ENCODE results near the gene TTC39B.
"Not testable (repeated sequence)": the region's sequence is repeated elsewhere in the genome, so short reads cannot be mapped to it uniquely, and the experiment has no call there.

TTC39B gene

GRCh38 chr9:15306757-15307522 lies at the start of gene TTC39B:
TTC39B (minus strand) TSS chr9:15307216; CDS start chr9:15307125, 91 bp downstream.
- DNase-seq (ENCODE audit: low read depth) = peak; percentile 40

DNA sequence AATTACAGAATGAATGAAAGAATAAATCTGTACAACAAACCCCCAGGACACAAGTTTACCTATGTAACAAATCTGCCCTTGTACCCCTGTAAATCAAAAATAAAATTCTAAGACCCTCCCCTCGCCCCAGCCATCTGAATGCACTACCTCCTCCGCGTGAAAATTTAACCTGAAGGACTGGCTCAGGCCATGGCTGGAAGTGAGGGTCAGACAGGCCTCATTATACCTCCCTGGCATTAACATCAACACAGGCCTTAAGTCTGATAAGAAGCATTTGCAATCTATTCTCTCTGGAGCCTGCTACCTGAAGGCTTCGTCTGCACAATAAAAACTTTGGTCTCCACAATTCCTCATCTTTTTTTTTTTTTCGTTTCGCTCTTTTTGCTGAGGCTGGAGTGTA lies 48.7 kb upstream of the TTC39B start:
- DNase-seq (ENCODE audit: low read depth) = no peak

GRCh38 chr9:15354713-15355112 lies 47.7 kb upstream of the TTC39B start:
- DNase-seq (ENCODE audit: low read depth) = no peak

DNA sequence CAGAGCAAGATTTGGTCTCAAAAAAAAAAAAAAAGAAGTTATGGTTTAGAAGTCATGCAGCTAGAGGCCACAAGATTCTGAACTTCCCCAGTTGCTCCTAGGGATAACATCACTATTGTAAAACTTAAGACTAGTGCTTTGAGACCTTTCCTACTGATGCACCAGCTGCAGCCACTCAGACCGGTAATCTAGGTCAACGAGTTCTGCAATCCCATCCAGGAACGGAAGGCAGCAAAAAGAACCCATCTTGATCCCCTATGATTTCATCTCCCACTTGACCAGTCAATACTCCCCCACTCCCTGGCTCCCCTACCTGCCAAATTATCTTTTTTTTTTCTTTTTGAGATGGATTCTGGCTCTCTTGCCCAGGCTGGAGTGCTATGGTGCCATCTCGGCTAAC lies 46.9 kb upstream of the TTC39B start:
- DNase-seq (ENCODE audit: low read depth) = no peak

GRCh38 chr9:15352306-15352705 lies 45.3 kb upstream of the TTC39B start:
- DNase-seq (ENCODE audit: low read depth) = no peak

GRCh38 chr9:15349892-15350761 lies 43.1 kb upstream of the TTC39B start:
- no peak for DNase-seq (ENCODE audit: low read depth)

GRCh38 chr9:15346837-15347236 lies 39.8 kb upstream of the TTC39B start:
- no peak for DNase-seq (ENCODE audit: low read depth)

- no peak for DNase-seq (ENCODE audit: low read depth)
These were observed 37.2 kb upstream of the TTC39B start for GRCh38 chr9:15344191-15344590.

DNA sequence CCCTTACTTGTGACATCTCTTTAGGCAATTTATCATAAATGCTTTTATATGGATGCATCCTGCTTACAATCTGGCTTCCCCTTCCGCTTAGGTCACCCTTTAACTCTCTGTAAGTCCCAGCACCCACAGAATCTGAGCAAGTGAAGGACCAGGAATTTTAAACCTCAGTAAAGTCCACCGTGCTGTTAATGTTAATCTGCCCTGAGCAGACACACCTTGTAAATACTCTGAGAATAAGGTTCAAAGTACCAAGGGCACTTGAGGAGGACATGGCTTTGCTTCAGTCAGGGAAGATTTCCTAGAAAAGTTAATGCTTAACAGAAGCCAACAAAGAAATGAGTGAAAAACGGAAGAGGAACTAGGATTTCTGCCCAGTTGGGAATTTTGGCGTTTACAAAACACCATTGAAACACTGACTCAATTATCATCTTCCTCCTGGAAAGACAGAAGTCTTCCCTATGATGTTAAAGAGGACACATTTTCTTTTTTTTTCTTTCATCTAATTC lies 26.4 kb upstream of the TTC39B start:
- DNase-seq (ENCODE audit: low read depth) = no peak

- no peak for DNase-seq (ENCODE audit: low read depth)
These were observed 25.9 kb upstream of the TTC39B start for GRCh38 chr9:15332939-15333338.

DNA sequence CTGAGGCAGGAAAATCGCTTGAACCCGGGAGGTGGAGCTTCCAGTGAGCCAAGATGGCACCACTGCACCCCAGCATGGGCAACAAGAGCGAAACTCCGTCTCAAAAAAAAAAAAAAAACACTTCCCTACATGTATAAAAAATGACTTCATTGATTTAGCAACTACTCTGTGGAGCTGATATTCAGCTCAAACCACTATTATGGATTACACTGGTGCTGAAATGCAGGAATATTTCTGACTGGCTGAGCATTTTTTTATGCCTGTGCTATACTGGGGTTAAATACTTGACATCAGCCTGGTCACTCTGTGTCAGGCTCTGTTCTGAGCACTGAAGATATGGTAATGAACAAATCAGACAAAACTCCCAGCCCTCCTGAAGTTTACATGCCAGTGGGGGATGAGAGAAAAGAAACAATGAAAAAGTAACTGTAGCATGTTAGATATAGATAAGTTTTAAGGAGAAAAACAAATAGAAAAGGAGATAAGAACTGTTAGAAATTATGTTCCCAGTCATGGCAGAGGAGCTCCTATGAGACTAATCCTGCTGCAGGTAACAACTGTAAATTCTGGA lies 22.6 kb upstream of the TTC39B start:
- no peak for DNase-seq (ENCODE audit: low read depth)

GRCh38 chr9:15328946-15329345 lies 21.9 kb upstream of the TTC39B start:
- no peak for DNase-seq (ENCODE audit: low read depth)

GRCh38 chr9:15322695-15323094 lies 15.7 kb upstream of the TTC39B start:
- not testable (repeated sequence) for DNase-seq (ENCODE audit: low read depth)

DNA sequence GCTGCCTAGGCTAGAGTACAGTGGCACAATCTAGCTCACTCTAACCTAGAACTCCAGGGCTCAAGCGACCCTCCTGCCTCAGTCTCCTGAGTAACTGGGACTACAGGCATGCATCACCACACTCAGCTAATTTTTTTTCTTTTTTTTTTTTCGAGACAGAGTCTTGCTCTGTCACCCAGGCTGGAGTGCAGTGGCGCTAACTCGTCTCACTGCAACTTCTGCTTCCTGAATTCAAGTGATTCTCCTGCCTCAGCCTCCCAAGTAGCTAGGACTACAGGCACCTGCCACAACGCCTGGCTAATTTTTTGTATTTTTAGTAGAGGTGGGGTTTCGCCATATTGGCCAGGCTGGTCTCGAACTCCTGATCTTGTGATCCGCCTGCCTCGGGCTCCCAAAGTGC lies 12.6 kb upstream of the TTC39B start:
- not testable (repeated sequence) for DNase-seq (ENCODE audit: low read depth)

- no peak for DNase-seq (ENCODE audit: low read depth)
These were observed 10.8 kb upstream of the TTC39B start for GRCh38 chr9:15317836-15318235.

DNA sequence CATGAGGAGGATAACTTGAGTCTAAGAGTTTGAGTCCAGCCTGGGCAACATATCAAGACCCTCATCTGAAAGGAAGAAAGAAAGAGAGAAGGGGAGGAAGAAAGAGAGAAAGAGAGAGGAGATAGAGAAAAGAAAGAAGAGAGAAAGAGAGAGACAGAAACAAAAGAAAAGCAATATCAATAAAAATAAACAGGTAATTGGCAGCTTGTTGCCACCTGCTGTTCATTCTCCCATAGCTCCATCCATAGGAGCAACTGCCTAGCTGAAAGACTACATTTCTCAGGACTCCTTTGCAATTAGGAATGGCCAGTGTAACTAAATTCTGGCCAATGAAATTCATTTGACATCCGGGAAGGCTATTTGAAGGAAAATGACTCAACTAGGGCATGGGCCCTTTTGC lies 4.6 kb upstream of the TTC39B start:
- no peak for DNase-seq (ENCODE audit: low read depth)

- DNase-seq (ENCODE audit: low read depth) = no peak
These were observed 3.3 kb upstream of the TTC39B start for GRCh38 chr9:15310107-15310850.

DNA sequence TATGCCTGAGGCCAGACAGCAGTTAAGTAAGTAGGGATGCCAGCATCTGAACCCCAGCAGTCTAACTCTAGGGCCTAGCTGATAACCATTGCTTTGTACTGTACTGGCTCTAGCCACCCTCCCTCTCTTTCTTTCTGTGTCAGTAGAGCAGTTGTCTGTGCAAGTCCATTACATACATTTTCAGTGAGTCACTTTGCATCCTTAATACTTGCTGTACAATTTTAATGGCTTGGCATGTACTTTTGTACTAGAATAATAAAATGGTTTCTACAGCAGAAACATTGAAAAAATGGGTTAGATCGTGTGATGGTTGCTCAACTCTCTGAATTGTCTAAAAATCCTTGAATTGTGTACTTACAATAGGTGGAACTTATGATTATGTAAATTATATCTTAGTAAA lies 1.5 kb upstream of the TTC39B start:
- DNase-seq (ENCODE audit: low read depth) = no peak

DNA sequence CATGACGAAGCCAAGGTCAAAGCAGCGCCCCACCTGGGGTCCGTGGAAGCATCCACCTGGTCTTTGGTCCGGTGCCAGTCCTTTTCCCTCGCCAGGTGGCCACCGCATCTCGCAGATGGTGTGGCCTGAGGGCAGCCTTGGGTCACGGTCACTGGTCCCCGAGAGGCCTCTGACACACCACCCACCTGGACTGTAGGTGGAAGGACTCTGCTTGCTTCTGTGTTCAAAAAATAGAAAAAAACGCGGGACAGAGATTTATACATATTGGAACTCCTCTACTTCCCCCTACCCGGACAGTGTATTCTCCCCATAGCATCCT lies 466 bp upstream of the TTC39B start:
- no peak for DNase-seq (ENCODE audit: low read depth)

GRCh38 chr9:15306068-15306756 lies 804 bp downstream of the TTC39B start:
- DNase-seq (ENCODE audit: low read depth) = no peak

GRCh38 chr9:15305470-15305869 lies 1.5 kb downstream of the TTC39B start:
- no peak for DNase-seq (ENCODE audit: low read depth)

DNA sequence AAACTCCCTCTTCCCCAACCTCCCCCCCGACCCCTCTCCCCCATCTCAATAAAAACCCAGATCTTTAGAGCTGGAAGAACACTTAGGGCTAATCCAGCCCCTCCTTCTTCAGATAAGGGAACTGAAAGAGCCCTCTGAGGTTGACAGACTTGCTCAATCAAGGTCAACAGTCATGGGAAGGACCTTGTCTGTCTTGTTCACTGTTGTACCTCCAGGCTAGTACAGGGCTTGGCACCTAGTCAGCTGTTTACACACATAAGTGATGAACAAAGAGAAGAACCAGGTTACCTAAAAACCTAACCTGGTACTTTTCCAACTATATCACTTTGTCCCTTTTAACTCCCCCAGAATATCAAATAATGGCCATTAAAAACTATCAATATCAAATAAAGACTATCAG lies 2.4 kb downstream of the TTC39B start:
- no peak for DNase-seq (ENCODE audit: low read depth)
